SK-N-MC (cell line): ENCODE results near the gene UNC13C.

Experiments used
- EZH2 ChIP-seq: fragments of 200-600 bp; sonication (generic); IDR thresholded peaks from one replicate; pipeline ENCODE4 v1.6.1; 2017; ENCODE audit warnings: antibody characterized with exemption
- POLR2AphosphoS5 ChIP-seq: IDR thresholded peaks from 2 replicates; pipeline ENCODE4 v1.6.1; 2012; ENCODE audit warnings: mild to moderate bottlenecking, low read depth, low read length, borderline replicate concordance

DNA sequence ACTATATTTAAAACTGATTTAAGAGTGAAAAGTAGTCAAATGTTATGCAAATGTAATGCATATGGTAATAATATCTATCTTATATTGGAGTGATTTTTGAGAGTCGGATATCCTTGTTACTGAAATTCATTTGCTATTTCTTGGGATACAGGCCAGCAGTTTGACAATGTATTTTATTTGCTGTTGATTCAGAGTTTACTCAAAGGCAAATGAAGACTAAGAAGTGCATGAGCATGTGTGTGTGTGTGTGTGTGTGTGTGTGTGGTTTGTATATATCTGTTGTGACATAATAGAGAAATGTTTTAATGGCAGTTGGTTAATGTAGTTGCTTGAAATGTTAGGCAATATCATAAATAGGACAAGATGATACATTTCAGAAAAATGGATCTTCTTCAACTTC is 39.0 kb downstream of the UNC13C start:
- TF ChIP-seq POLR2AphosphoS5 = no peak
- TF ChIP-seq EZH2 = no peak
